ENCODE data around the gene JPH2.

The JPH2 gene

DNA sequence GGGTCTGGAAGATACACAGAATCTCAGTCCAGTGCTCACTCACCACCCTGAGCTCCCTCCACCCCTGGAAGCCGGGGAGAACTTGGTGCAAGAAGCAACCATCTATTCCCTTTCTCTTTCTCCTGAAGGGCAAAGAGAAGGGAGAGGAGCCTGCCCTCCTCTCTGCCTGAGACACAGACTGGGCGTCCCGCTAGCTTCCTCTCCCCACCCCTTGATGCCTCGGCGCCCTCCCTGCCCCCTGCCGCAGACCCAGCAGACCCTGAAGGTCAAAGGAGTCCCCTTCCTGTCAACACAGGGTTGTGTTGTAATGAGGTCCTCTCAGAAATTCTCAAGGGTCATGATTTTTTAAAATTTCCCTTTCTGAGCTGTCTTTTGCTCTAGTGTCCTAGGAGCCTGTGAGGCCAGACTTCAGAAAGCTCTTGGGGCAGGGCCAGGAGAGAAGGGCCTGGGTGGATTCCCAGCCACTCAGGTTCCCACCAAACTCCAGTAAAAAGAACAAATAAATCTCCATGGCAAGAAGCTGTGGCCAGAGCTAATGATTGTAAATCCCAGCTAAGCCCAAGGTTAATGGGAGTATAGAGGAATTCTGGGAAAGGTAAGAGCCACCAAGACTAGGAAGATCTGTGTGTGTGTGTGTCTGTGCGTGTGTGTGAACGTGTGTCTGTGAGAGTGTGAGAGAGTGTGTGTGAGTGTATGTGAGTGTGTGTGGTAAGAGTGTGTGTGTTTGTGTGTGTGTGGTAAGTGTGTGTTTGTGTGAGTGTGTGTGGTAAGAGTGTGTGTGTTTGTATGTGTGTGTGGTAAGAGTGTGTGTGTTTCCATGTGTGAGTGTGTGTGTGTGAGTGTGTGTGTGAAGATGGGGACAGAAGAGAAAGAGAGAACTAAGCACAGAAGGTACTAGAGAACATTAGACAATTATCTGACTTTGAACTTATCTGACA, 1.1 kb upstream of the JPH2 start:
- no peak for DNase-seq (ENCODE audit: low read depth in 2 of 3, low spot score in 2 of 3)

GRCh38 chr20:44186674-44187053, 324 bp downstream of the JPH2 start:
- no peak for DNase-seq (ENCODE audit: low read depth in 2 of 3, low spot score in 2 of 3)

- DNase-seq (ENCODE audit: low read depth in 2 of 3, low spot score in 2 of 3), result no peak
Observed at GRCh38 chr20:44186201-44186600, 787 bp downstream of the JPH2 start.

DNA sequence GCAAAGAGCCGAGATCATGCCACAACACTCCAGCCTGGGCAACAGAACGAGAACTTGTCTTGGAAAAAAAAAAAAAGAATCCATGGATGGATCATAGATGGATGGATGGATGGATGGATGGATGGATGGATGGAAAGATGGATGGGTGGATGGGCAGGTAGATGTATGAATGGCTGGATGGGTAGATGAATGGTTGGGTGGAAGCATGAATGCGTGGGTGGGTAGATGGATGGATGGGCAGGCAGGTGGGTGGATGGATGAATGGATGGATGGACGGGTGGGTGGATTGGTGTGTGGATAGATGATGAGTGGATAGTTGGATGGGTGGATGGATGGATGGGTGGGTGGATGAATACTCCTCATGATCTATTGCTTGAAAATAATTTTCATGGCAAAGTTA, 1.4 kb downstream of the JPH2 start:
- no peak for DNase-seq (ENCODE audit: low read depth in 2 of 3, low spot score in 2 of 3)

GRCh38 chr20:44183282-44183681, 3.7 kb downstream of the JPH2 start:
- DNase-seq (ENCODE audit: low read depth in 2 of 3, low spot score in 2 of 3), result no peak

DNA sequence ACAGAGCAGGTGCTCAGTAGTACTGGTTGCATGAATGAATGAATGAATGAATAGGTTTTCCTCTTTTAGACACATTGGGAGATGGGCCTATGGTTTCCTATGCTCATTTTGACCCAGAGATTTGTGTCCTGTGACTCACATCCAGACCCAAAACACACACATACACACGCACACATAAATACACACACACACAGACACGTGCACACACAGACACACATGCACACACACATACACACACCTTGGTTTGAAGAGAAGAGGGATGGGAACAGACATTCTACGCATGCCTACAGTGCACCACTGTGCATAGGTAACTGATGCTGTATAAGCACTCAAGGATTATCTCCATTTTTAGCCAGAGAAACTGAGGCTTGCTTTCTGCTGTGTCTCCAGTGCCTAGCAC, 4.1 kb downstream of the JPH2 start:
- DNase-seq (ENCODE audit: low read depth in 2 of 3, low spot score in 2 of 3), result no peak

- no peak for DNase-seq (ENCODE audit: low read depth in 2 of 3, low spot score in 2 of 3)
Observed at GRCh38 chr20:44182135-44182765, 4.7 kb downstream of the JPH2 start.

- DNase-seq (ENCODE audit: low read depth in 2 of 3, low spot score in 2 of 3), result no peak
Observed at GRCh38 chr20:44181611-44182010, 5.4 kb downstream of the JPH2 start.

GRCh38 chr20:44180814-44181213, 6.2 kb downstream of the JPH2 start:
- DNase-seq (ENCODE audit: low read depth in 2 of 3, low spot score in 2 of 3), result no peak

GRCh38 chr20:44176833-44177534, 10.0 kb downstream of the JPH2 start:
- no peak for DNase-seq (ENCODE audit: low read depth in 2 of 3, low spot score in 2 of 3)

GRCh38 chr20:44174996-44175765, 11.8 kb downstream of the JPH2 start:
- no peak for DNase-seq (ENCODE audit: low read depth in 2 of 3, low spot score in 2 of 3)

- DNase-seq (ENCODE audit: low read depth in 2 of 3, low spot score in 2 of 3), result no peak
Observed at GRCh38 chr20:44173846-44174245, 13.1 kb downstream of the JPH2 start.

GRCh38 chr20:44173116-44173515, 13.9 kb downstream of the JPH2 start:
- DNase-seq (ENCODE audit: low read depth in 2 of 3, low spot score in 2 of 3), result no peak

- DNase-seq (ENCODE audit: low read depth in 2 of 3, low spot score in 2 of 3), result no peak
Observed at GRCh38 chr20:44172572-44172950, 14.4 kb downstream of the JPH2 start.

DNA sequence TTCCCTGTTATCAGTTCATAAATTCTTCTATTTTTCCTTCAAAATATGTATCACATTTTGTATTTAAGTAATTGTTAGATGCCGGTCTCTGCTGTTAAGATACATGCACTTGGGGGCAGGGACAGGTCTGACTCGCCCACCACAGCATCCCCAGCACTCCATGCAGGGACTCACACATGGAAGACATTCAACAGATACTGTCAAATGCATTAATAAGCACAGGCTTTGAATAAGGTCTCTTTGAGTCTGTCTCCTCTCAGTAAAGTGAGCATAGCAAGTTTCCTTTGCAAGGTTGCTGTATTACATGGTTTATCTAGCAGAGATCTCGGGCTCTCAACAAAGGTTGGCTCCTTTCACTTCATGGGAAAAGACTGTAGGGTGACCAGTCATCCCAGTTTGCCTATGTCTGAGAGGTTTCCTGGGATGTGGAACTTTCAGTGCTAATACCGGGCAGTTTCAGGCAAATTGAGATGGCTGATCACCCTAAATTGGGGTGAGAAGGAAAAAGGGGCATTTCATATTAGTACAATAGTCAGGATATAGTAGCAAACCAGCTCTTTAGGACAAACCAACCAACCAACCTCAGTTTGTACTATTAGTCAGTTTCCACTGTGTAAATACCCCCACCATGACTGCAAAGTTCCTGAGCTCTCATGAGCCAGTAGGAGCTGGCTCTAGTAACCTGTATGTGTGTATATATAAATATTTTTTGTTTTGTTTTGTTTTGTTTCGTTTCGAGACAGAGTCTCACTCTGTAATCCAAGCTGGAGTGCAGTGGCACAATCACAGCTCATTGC, 15.0 kb downstream of the JPH2 start:
- no peak for DNase-seq (ENCODE audit: low read depth in 2 of 3, low spot score in 2 of 3)

DNA sequence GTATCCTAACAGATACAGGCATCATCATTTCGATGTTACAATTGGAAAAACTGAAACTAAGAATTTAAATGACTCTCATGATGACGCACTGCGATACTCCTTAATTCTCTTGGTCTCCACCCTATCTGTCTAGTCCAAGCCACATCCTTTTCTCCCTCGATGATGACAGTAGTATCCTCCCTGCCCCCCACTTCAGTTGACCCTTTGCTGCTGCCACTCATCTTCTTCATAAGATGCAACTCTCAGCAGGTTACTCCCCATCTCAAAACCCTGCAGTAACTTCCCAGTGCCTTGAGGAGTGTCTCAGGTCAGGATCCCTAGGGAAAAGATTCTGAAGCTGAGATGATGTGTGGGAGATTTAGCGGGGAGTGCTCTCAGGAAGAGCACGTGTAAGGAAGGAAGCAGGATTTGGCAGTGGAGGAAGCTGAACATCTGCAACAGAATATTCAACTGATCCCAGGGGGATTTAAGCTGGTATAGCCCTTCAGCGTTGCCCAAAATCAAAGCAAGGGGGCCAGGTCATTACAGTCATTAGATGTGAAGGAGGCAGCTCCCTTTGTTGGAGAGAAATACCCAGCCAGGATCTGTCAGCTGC, 16.1 kb downstream of the JPH2 start:
- no peak for DNase-seq (ENCODE audit: low read depth in 2 of 3, low spot score in 2 of 3)

DNA sequence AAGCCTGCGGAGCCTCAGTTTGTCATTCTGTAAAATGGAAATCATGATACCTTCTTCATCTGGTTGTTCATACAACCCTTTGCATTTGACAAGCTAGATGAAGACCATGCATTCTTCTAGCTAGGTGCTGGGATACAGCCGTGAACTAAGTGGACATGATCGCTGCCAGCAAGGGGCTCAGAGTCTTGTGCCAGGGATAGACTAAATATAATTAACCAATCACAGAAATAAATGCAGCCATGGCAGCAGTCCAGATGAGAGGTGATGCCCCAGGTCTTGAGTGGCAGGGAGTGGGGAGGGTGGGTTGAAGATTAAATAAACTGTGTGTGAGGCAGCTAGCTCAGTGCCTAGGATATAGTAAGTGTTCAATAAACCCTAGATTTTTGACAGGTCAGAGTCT, 19.3 kb downstream of the JPH2 start:
- DNase-seq (ENCODE audit: low read depth in 2 of 3, low spot score in 2 of 3), result no peak

DNA sequence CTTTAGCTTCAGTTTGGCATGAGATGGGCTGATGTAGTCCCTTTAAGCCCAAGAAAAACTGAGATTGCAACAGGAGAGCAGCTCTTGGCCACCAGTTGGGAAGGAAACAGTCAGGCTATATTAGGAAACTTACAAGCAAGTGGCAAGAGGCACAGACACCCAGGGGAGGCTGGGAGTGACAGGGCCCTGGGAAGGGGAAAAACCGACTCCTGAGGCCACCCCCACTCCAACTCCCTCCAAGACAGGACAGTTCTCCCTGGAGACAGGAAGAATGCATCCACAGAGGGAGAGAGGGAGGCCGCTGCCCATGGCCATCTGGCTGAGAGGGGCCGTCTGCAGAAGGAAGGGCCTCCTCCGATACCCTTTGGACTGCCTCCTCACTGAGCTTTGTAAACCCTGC, 20.5 kb downstream of the JPH2 start:
- DNase-seq (ENCODE audit: low read depth in 2 of 3, low spot score in 2 of 3), result no peak

GRCh38 chr20:44166008-44166407, 21.0 kb downstream of the JPH2 start:
- DNase-seq (ENCODE audit: low read depth in 2 of 3, low spot score in 2 of 3), result no peak

- DNase-seq (ENCODE audit: low read depth in 2 of 3, low spot score in 2 of 3), result no peak
Observed at GRCh38 chr20:44160133-44160532, 26.9 kb downstream of the JPH2 start.

Data from activated CD8-positive, alpha-beta memory T cell treated with anti-CD3 and anti-CD28 coated beads for 48 hours (primary cell).